Heart left ventricle (tissue), 16 donors: ENCODE measurements around the gene CCT3. TPM values are rescaled to one million over a fixed set of nuclear protein-coding genes. Genes with fewer than 3 reads are reported as not detected.
"Not testable (repeated sequence)": the region's sequence is repeated elsewhere in the genome, so short reads cannot be mapped to it uniquely, and the experiment has no call there.

Source experiments
- ATAC-seq, 4 donors: fragments of 200-7000 bp; cut with Tn5 transposase; one replicate each; pipeline ENCODE4 v1.9.1; 2020 to 2022; ENCODE audit warnings: moderate library complexity in 4 of 4, mild to moderate bottlenecking in 3 of 4, moderate number of reproducible peaks in 1 of 4
- DNase-seq, 5 donors: peaks; one replicate each; pipeline ENCODE4 v3.0.0-alpha.2; 2020
- H3K27ac ChIP-seq, 12 donors: fragments of 200-600 bp; sonication (generic) in 4 of 12; one replicate each; pipeline versions ENCODE4 v1.5.0 to v1.8.0; 2016 to 2022; ENCODE audit warnings: mild to moderate bottlenecking in 2 of 12
- H3K27me3 ChIP-seq, 9 donors: fragments of 200-600 bp; sonication (generic) in 2 of 9; one replicate each; pipeline versions ENCODE4 v1.5.1 to v1.8.0; 2016 to 2022; ENCODE audit warnings: mild to moderate bottlenecking in 3 of 9
- H3K36me3 ChIP-seq, 9 donors: fragments of 200-600 bp; sonication (generic) in 2 of 9; one replicate each; pipeline versions ENCODE4 v1.5.0 to v1.8.0; 2018 to 2022; ENCODE audit warnings: mild to moderate bottlenecking in 2 of 9
- H3K4me1 ChIP-seq, 12 donors: fragments of 200-600 bp; sonication (generic) in 4 of 12; one replicate each; pipeline versions ENCODE4 v1.5.0 to v1.8.0; 2016 to 2022; ENCODE audit warnings: mild to moderate bottlenecking in 3 of 12
- H3K4me3 ChIP-seq, 12 donors: fragments of 200-600 bp; sonication (generic) in 4 of 12; one replicate each; pipeline versions ENCODE4 v1.5.0 to v1.8.0; 2017 to 2022; ENCODE audit warnings: mild to moderate bottlenecking in 9 of 12, moderate library complexity in 4 of 12
- H3K9me3 ChIP-seq, 12 donors: fragments of 200-600 bp; sonication (generic) in 4 of 12; one replicate each; pipeline versions ENCODE4 v1.5.0 to v1.8.0; 2016 to 2022; ENCODE audit warnings: mild to moderate bottlenecking in 1 of 12
- CTCF ChIP-seq, 12 donors: fragments of 200-600 bp; sonication (generic) in 4 of 12; IDR thresholded peaks; one replicate each; pipeline versions ENCODE4 v1.5.0 to v1.8.0; 2018 to 2022; ENCODE audit warnings: antibody characterized with exemption in 12 of 12, mild to moderate bottlenecking in 5 of 12
- POLR2A ChIP-seq, 2 donors: fragments of 450-650 bp; IDR thresholded peaks; one replicate each; pipeline ENCODE4 v1.6.1; 2017; ENCODE audit warnings: antibody characterized with exemption in 2 of 2, mild to moderate bottlenecking in 2 of 2, moderate library complexity in 2 of 2
- WGBS, 4 donors: extraction: QIAGEN DNeasy Blood & Tissue Kit in 2 of 4; methylation state at CpG; one replicate each; pipeline versions ENCODE4 v1.1.5 to v1.1.7; 2013 to 2018; 5-methylcytosine and 5-hydroxymethylcytosine counted together
- intact Hi-C, 10 donors: fragments of 100-400 bp; cut with DNase I; formaldehyde crosslinking; loops; one replicate each; pipeline versions ENCODE4 v1.11.1 to v1.14.2; 2022
- polyA plus RNA-seq, 2 donors: library from polyadenylated mRNA; stranded (reverse); fragments of 200-250 nt; gene quantifications; one replicate each; pipeline ENCODE4 v1.2.3, GENCODE V29; 2013
- total RNA-seq, 9 donors: library from RNA; depleted of rRNA in 2 of 9; stranded (reverse); fragments of >200 nt in 2 of 9; fragmentation: NEBNext Ultra II Directional in 3 of 9; extraction: Animal tissue kit (Norgen Biotek cat#: 25700) in 3 of 9; gene quantifications; one replicate each; pipeline versions ENCODE4 v1.1.0 to v1.2.4, GENCODE V29; 2016 to 2023
- donor health status: ischemic (EF 13 %, LVEDD 7.1; RV severe dilation, severe dysfunction).
- donor health status: healthy with polysubstance abuse.
- donor health status: DM: no; HTN: yes; CAD: no.
- donor health status: DM: no; HTN: no; CAD: no.
- donor health status: ischemic (EF 25% LVEDD 6.9; RV normal size, moderate dysfunction).
- donor health status: ischemic (EF 25% LVEDD 5.7; RV mildly dilated, moderate dysfunction).
- donor health status: healthy.
- donor health status: DM: yes; HTN: yes; CAD: no.
- donor health status: ischemic (EF 35%, LVEDD 5.7; RV mildly dilated, moderate dysfunction).
- donor health status: nonischemic (EF 11% LVEDD 7.7; RV severe dilation, severe dysfunction).
- donor health status: DM: yes; HTN: yes; CAD: no.
- donor health status: PGD.
- donor health status: ischemic (EF 29% LVEDD 5.4; RV normal size, mild dysfunction).
- donor health status: nonischemic (EF 23%, LVEDD 6.1; RV moderate dilation, normal function).

Gene CCT3
- total and polyA plus RNA-seq, 11 donors = 83.1 to 246 (median 143) TPM

- Histone ChIP-seq H3K27me3 (peaks cover 5 to 40% (median 8%) of the 10 kb centered on the region in 9 donors), H3K4me3 (no peak overlapping the region), H3K9me3 (no peaks in the 10 kb centered on the region), H3K36me3 (no peaks in the 10 kb centered on the region), H3K27ac (no peak overlapping the region), H3K4me1 (peaks cover 0 to 19% (median 7%) of the 10 kb centered on the region in 12 donors)
- ATAC-seq = no peak
- TF ChIP-seq CTCF (IDR thresholded peaks at IDR 0.05) (no peak), POLR2A (IDR thresholded peaks at IDR 0.05) (no peak)
- intact Hi-C loops = no loop called here
- no peak for DNase-seq
Observed at GRCh38 chr1:156372265-156372586, 34.1 kb upstream of the CCT3 start.

DNA sequence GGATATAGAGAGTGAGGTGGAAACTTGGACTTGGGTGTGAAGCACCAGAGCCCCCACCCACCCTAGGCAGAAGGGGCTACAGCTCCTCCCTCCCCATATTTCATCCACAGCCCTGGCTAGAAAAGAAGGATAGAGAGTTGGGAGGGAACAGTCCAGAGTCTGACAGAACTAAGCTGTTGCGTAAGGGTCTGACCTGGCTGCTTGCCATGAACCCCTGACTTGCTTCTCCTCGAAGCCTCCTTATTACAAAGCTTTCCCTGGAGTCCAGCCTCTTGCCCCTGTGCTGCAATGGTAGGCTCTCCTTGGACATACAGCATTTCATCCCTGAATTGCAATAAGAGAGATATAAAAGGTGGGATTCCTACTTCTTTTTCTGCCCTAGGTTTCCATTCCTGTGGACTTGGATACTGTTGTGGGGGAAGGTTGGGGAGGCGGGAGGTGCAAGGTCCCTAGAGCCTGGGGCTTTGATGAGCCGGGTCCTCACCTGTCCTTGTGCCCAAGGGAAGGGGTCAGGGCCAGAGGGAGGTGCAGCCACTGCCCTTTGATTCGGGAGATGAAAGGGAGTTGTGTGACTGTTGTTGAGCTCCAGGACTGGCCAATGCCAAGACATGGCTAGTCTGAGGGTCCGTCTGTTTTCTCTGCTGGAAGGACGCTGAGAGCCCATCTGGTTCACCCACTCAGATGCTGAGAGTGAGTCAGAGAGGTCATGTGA, 33.6 kb upstream of the CCT3 start:
- peaks cover 0 to 19% (median 7%) of the 10 kb centered on the region in 12 donors for H3K4me1 ChIP-seq
- intact Hi-C loops = no loop called here
- no peak overlapping the region for H3K27ac ChIP-seq
- ATAC-seq = no peak
- TF ChIP-seq POLR2A (IDR thresholded peaks at IDR 0.05) = no peak
- no peak for TF ChIP-seq CTCF (IDR thresholded peaks at IDR 0.05)
- H3K9me3 ChIP-seq = no peaks in the 10 kb centered on the region
- H3K36me3 ChIP-seq = no peaks in the 10 kb centered on the region
- H3K4me3 ChIP-seq = no peak overlapping the region
- DNase-seq = peak in 3 of 5 donors; percentile 27 to 43 (median 35)
- peaks cover 5 to 40% (median 8%) of the 10 kb centered on the region in 9 donors for H3K27me3 ChIP-seq
- WGBS, 4 donors = 56 to 68% (median 60%) methylated on average over 7 of the region's 7 CpGs

- H3K4me3 ChIP-seq, H3K9me3 ChIP-seq, DNase-seq, intact Hi-C loops, H3K27ac ChIP-seq, ATAC-seq, H3K36me3 ChIP-seq: not testable (repeated sequence)
- peaks cover 5 to 39% (median 8%) of the 10 kb centered on the region in 9 donors for H3K27me3 ChIP-seq
- peaks cover 0 to 19% (median 7%) of the 10 kb centered on the region in 12 donors for H3K4me1 ChIP-seq
- WGBS, 4 donors = 88 to 93% (median 92%) methylated on average over 10 of the region's 10 CpGs
Observed at GRCh38 chr1:156369685-156370286, 31.7 kb upstream of the CCT3 start.

DNA sequence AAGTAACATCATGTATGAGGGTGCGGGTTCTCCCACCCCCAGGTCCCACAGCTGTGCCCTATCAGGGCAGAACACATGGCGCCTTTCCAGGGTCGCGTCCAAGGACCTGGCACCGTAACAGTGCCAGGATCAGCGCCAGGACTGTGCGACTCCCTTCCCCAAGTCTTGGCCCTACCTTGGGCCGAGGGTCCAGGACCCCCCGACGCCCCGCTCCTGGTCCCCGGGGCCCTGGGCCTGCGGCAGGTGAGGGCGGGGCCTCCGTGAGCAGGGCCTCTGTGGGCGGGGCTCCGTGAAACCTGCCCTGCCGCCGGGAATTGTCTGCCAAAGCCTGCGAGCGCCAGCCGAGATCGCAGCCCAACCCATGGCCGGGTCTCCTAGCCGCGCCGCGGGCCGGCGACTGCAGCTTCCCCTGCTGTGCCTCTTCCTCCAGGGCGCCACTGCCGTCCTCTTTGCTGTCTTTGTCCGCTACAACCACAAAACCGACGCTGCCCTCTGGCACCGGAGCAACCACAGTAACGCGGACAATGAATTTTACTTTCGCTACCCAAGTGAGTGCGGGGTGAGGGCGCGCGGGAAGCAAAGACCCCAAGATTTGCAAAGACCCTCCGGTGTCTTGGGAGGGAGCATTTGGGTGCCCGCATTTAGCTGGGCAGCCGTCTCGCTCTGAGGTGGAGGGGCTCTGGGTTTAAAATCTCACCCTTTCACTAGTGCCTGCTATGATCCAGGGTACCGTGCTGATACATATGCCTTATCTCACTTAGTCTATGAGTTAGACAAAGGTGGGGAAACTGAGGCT, 31.0 kb upstream of the CCT3 start, which contains the start of gene RHBG:
TSS of gene RHBG (plus strand) at position 323 of the 796 bp plus-strand sequence. CDS start at position 362, 39 bp downstream.
- Histone ChIP-seq H3K27me3 (peaks cover 5 to 39% (median 8%) of the 10 kb centered on the region in 9 donors), H3K4me1 (peaks cover 0 to 19% (median 7%) of the 10 kb centered on the region in 12 donors), H3K9me3 (no peaks in the 10 kb centered on the region), H3K36me3 (no peaks in the 10 kb centered on the region), H3K27ac (no peak within 1 kb of the TSS), H3K4me3 (peak within 1 kb of the TSS in 11 of 12 donors; percentile 3 to 49 (median 41))
- ATAC-seq (peak; percentile 14 to 51 (median 37)), DNase-seq (peak in 4 of 5 donors; percentile 16 to 41 (median 29))
- WGBS, 4 donors = 10 to 22% (median 11%) methylated on average over 23 to 48 of the region's 48 CpGs
- TF ChIP-seq POLR2A (IDR thresholded peaks at IDR 0.05) = no peak
- TF ChIP-seq CTCF (IDR thresholded peaks at IDR 0.05) = no peak
- intact Hi-C loops = no loop called here
